ENCODE results near the gene GGT5. TPM values are rescaled to one million over a fixed set of nuclear protein-coding genes. Genes with fewer than 3 reads are reported as not detected.

Gene GGT5
- total RNA-seq, 2 donors from 2014 or later: 24.9 to 41.2 TPM

DNA sequence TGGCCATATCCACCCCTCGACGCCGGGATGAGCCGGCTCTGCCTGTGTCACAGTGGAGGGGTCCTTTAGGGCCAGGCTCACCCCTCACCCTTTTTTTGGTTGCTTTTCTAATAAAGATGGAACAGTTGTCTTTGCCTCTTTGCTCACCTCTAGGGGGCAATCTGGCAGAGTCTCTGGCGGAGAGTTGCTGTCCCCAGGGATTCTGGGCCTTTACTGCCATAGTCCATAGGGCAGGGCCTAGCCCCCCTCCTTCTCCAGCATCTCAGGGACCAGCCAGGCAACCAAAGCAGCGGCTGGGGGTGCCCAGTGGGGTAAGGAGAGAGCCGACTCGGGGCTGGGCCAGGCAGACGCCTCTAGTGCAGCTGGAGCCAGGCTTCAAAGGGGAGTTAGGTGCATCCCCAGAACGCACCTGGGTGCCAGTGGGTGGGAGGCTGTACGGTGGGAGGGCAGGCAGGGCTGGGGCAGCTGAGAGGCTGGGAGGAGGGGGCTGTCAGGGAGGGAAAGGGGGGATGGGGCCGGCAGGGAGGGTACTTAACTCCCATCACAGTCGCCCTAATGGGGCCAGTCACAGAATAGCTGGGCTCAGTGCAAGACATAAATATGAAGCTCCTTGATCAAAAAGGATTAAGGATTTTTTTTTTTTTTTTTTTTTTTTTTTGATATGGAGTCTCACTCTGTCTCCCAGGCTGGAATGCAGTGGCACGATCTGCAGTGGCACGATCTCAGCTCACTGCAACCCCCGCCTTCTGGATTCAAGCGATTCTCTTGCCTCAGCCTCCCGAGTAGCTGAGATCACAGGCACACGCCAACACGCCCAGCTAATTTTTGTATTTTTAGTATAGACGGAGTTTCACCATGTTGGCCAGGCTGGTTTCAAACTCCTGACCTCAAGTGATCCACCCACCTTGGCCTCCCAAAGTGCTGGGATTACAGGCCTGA, 66.1 kb downstream of the GGT5 start:
- DNase-seq (no peak), ATAC-seq (no peak)
- Histone ChIP-seq H3K27me3 (no peaks in the 10 kb centered on the region), H3K27ac (no peak overlapping the region), H3K4me1 (peaks cover 4% of the 10 kb centered on the region), H3K36me3 (replicated peaks in 1 of 2; ENCODE audit: insufficient read depth in 1 of 2, low read depth in 2 of 2) (no peaks in the 10 kb centered on the region), H3K9me3 (no peaks in the 10 kb centered on the region), H3K4me3 (no peak overlapping the region)
- intact Hi-C loops (cut with DNase I): no loop called here
- TF ChIP-seq, protein P1, sequence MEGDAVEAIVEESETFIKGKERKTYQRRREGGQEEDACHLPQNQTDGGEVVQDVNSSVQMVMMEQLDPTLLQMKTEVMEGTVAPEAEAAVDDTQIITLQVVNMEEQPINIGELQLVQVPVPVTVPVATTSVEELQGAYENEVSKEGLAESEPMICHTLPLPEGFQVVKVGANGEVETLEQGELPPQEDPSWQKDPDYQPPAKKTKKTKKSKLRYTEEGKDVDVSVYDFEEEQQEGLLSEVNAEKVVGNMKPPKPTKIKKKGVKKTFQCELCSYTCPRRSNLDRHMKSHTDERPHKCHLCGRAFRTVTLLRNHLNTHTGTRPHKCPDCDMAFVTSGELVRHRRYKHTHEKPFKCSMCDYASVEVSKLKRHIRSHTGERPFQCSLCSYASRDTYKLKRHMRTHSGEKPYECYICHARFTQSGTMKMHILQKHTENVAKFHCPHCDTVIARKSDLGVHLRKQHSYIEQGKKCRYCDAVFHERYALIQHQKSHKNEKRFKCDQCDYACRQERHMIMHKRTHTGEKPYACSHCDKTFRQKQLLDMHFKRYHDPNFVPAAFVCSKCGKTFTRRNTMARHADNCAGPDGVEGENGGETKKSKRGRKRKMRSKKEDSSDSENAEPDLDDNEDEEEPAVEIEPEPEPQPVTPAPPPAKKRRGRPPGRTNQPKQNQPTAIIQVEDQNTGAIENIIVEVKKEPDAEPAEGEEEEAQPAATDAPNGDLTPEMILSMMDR (IDR thresholded peaks at IDR 0.05): no peak
- TF ChIP-seq POLR2A (IDR thresholded peaks at IDR 0.05): no peak
- WGBS, 2 donors: 90% methylated on average over 21 of the region's 21 CpGs

DNA sequence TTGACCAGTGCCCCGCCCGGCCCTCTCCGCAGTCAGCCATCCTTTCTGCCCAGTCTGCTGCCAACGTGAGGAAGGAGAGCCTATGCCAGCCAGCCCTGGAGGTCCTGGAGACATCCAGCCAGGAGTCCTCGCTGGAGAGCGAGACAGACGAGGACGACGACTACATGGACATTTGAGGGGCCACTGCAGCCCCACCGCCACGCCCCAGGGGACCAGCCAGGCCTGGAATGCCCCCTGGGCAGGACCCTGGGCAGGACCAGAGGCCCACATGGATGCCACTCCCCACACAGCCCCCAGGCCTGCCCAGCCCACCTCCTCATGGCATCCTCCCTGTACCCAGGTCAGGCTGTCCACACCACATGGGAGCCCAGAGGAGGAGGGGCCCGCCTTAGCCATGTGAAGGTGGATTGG, 66.9 kb downstream of the GGT5 start:
- Histone ChIP-seq H3K27ac (no peak overlapping the region), H3K4me1 (peaks cover 4% of the 10 kb centered on the region), H3K4me3 (no peak overlapping the region), H3K27me3 (no peaks in the 10 kb centered on the region), H3K9me3 (no peaks in the 10 kb centered on the region), H3K36me3 (replicated peaks in 1 of 2; ENCODE audit: insufficient read depth in 1 of 2, low read depth in 2 of 2) (peaks cover 0 to 3% of the 10 kb centered on the region in 2 donors)
- ATAC-seq: no peak
- intact Hi-C loops (cut with DNase I): no loop called here
- no peak for DNase-seq
- WGBS, 2 donors: 90 to 95% methylated on average over 7 to 12 of the region's 12 CpGs
- TF ChIP-seq, protein P1 (IDR thresholded peaks at IDR 0.05): no peak
- TF ChIP-seq POLR2A (IDR thresholded peaks at IDR 0.05): no peak

DNA sequence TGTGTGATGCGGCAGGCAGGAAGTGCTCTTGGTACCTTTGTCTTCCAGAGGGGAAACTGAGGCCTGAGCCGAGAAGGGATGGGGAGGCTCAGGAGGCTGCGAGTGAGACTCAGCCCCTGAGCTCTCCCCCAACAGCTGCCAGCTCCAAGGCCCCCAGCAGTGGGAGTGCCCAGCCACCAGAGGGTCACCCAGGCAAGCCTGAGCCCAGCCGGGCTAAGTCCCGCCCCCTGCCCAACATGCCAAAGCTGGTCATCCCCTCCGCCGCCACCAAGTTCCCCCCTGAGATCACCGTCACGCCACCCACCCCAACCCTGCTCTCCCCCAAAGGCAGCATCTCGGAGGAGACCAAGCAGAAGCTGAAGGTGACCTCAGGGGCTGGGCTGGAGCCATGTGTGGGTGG, 67.4 kb downstream of the GGT5 start:
- ATAC-seq: no peak
- Histone ChIP-seq H3K9me3 (no peaks in the 10 kb centered on the region), H3K27ac (no peak overlapping the region), H3K36me3 (replicated peaks in 1 of 2; ENCODE audit: insufficient read depth in 1 of 2, low read depth in 2 of 2) (peaks cover 0 to 6% of the 10 kb centered on the region in 2 donors), H3K27me3 (no peaks in the 10 kb centered on the region), H3K4me1 (peaks cover 4% of the 10 kb centered on the region), H3K4me3 (no peak overlapping the region)
- intact Hi-C loops (cut with DNase I): no loop called here
- WGBS, 2 donors: 90% methylated on average over 4 of the region's 10 CpGs; no CpG with 5 or more reads in 1 of the 2 donors
- TF ChIP-seq POLR2A (IDR thresholded peaks at IDR 0.05): no peak
- TF ChIP-seq, protein P1 (IDR thresholded peaks at IDR 0.05): no peak
- no peak for DNase-seq

DNA sequence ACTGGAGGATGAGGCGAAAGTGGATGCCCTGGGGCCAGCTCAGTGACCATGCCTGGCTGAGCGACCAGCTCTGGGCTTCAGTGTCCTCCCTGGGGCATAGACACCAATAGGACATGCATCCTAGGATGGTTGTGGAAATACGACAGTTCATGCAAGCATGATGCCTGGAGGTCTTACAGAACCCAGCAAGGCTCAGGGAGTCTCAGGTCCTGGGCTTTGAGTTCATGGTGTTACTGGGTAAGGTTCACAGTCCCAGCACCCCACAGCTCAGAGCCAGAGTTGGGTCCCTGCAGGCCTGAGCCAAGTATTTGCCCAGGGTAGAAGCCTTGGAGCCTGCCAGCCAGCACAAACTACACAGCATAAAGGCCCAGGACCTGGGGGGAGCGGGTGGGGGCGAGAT, 67.8 kb downstream of the GGT5 start:
- no peak overlapping the region for H3K4me3 ChIP-seq
- no peaks in the 10 kb centered on the region for H3K27me3 ChIP-seq
- peaks cover 0 to 10% of the 10 kb centered on the region in 2 donors for H3K36me3 ChIP-seq (replicated peaks in 1 of 2; ENCODE audit: insufficient read depth in 1 of 2, low read depth in 2 of 2)
- no peaks in the 10 kb centered on the region for H3K9me3 ChIP-seq
- ATAC-seq (no peak), DNase-seq (no peak)
- intact Hi-C loops (cut with DNase I): no loop called here
- H3K4me1 ChIP-seq: peaks cover 4% of the 10 kb centered on the region
- H3K27ac ChIP-seq: no peak overlapping the region
- WGBS, 2 donors: 92 to 94% methylated on average over 2 to 5 of the region's 5 CpGs
- TF ChIP-seq POLR2A (IDR thresholded peaks at IDR 0.05): no peak
- TF ChIP-seq, protein P1 (IDR thresholded peaks at IDR 0.05): no peak

All from body of pancreas (tissue), 4 donors.